ENCODE measurements around the gene JARID2.

JARID2 gene

DNA sequence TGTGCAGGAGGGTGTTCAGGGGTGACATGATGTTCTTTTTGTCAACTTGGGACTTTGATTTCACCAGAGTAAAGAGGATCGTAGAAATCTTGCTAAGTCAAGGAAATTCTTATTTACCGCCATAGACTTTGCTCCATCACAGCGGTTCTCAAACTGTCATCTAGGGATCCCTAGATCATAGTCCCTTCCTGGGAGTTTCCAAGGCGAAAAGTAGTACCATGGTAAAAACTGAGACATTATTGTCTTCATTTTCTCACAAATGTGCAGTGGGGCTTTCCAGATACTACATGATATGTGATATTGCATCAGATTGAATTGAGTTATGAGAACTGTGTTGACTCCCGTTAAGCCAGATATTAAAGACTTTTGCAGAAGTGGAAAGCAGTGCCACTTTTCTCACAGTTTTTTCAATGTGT lies 79.7 kb downstream of the JARID2 start:
- CTCF ChIA-PET, result interaction anchor here (0.7 to 2.2 kb wide), 3 partner anchors 18 to 947 kb away, joined by 3 to 5 read pairs (median 4); no protein-coding TSS in a partner anchor
- H3K27ac ChIP-seq (ENCODE audit: extremely low read depth, low read depth, low read length), result no peak overlapping the region
- TF ChIP-seq ZNF664 (tag by site-specific recombination; IDR thresholded peaks at IDR 0.05) (no peak), ZNF184 (tag by site-specific recombination; IDR thresholded peaks at IDR 0.05) (no peak), GFI1B (tag by site-specific recombination; IDR thresholded peaks at IDR 0.05) (no peak), MYNN (tag by site-specific recombination; IDR thresholded peaks at IDR 0.05; ENCODE audit: borderline replicate concordance) (no peak), ZNF350 (tag by site-specific recombination; IDR thresholded peaks at IDR 0.05) (no peak), ZNF585B (tag by site-specific recombination; IDR thresholded peaks at IDR 0.05) (no peak), ZNF223 (tag by site-specific recombination; IDR thresholded peaks at IDR 0.05) (no peak), ZNF214 (tag by site-specific recombination; IDR thresholded peaks at IDR 0.05; ENCODE audit: borderline replicate concordance) (no peak), EGR2 (tag by site-specific recombination; IDR thresholded peaks at IDR 0.05; ENCODE audit: low read depth) (no peak), ZNF24 (tag by site-specific recombination; IDR thresholded peaks at IDR 0.05) (no peak), ZNF354C (tag by site-specific recombination; IDR thresholded peaks at IDR 0.05; ENCODE audit: borderline replicate concordance, low read depth) (no peak), ZNF571 (tag by site-specific recombination; IDR thresholded peaks at IDR 0.05) (no peak), ZNF776 (tag by site-specific recombination; IDR thresholded peaks at IDR 0.05; ENCODE audit: borderline replicate concordance) (no peak), GLI4 (tag by site-specific recombination; IDR thresholded peaks at IDR 0.05) (no peak)
- TF ChIP-seq, protein P1, sequence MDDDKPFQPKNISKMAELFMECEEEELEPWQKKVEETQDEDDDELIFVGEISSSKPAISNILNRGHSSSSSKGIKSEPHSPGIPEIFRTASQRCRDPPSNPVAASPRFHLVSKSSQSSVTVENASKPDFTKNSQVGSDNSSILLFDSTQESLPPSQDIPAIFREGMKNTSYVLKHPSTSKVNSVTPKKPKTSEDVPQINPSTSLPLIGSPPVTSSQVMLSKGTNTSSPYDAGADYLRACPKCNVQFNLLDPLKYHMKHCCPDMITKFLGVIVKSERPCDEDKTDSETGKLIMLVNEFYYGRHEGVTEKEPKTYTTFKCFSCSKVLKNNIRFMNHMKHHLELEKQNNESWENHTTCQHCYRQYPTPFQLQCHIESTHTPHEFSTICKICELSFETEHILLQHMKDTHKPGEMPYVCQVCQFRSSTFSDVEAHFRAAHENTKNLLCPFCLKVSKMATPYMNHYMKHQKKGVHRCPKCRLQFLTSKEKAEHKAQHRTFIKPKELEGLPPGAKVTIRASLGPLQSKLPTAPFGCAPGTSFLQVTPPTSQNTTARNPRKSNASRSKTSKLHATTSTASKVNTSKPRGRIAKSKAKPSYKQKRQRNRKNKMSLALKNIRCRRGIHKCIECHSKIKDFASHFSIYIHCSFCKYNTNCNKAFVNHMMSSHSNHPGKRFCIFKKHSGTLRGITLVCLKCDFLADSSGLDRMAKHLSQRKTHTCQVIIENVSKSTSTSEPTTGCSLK (tag by site-specific recombination; IDR thresholded peaks at IDR 0.05), result no peak
- TF ChIP-seq, protein P2, sequence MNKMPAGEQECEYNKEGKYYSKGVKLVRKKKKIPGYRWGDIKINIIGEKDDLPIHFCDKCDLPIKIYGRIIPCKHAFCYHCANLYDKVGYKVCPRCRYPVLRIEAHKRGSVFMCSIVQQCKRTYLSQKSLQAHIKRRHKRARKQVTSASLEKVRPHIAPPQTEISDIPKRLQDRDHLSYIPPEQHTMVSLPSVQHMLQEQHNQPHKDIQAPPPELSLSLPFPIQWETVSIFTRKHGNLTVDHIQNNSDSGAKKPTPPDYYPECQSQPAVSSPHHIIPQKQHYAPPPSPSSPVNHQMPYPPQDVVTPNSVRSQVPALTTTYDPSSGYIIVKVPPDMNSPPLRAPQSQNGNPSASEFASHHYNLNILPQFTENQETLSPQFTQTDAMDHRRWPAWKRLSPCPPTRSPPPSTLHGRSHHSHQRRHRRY (tag by site-specific recombination; IDR thresholded peaks at IDR 0.05), result no peak
- TF ChIP-seq, protein P3, sequence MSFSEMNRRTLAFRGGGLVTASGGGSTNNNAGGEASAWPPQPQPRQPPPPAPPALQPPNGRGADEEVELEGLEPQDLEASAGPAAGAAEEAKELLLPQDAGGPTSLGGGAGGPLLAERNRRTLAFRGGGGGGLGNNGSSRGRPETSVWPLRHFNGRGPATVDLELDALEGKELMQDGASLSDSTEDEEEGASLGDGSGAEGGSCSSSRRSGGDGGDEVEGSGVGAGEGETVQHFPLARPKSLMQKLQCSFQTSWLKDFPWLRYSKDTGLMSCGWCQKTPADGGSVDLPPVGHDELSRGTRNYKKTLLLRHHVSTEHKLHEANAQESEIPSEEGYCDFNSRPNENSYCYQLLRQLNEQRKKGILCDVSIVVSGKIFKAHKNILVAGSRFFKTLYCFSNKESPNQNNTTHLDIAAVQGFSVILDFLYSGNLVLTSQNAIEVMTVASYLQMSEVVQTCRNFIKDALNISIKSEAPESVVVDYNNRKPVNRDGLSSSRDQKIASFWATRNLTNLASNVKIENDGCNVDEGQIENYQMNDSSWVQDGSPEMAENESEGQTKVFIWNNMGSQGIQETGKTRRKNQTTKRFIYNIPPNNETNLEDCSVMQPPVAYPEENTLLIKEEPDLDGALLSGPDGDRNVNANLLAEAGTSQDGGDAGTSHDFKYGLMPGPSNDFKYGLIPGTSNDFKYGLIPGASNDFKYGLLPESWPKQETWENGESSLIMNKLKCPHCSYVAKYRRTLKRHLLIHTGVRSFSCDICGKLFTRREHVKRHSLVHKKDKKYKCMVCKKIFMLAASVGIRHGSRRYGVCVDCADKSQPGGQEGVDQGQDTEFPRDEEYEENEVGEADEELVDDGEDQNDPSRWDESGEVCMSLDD (tag by site-specific recombination; IDR thresholded peaks at IDR 0.05), result no peak
- TF ChIP-seq, protein P4, sequence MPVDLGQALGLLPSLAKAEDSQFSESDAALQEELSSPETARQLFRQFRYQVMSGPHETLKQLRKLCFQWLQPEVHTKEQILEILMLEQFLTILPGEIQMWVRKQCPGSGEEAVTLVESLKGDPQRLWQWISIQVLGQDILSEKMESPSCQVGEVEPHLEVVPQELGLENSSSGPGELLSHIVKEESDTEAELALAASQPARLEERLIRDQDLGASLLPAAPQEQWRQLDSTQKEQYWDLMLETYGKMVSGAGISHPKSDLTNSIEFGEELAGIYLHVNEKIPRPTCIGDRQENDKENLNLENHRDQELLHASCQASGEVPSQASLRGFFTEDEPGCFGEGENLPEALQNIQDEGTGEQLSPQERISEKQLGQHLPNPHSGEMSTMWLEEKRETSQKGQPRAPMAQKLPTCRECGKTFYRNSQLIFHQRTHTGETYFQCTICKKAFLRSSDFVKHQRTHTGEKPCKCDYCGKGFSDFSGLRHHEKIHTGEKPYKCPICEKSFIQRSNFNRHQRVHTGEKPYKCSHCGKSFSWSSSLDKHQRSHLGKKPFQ (tag by site-specific recombination; IDR thresholded peaks at IDR 0.05), result no peak
- TF ChIP-seq, protein P5, sequence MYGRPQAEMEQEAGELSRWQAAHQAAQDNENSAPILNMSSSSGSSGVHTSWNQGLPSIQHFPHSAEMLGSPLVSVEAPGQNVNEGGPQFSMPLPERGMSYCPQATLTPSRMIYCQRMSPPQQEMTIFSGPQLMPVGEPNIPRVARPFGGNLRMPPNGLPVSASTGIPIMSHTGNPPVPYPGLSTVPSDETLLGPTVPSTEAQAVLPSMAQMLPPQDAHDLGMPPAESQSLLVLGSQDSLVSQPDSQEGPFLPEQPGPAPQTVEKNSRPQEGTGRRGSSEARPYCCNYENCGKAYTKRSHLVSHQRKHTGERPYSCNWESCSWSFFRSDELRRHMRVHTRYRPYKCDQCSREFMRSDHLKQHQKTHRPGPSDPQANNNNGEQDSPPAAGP (tag by site-specific recombination; IDR thresholded peaks at IDR 0.05), result no peak

More for the DNA sequence above, 79.7 kb downstream of the JARID2 start:
- Histone ChIP-seq H3K36me3 (ENCODE audit: control insufficient read depth in 2 of 2, insufficient read depth in 1 of 2, low read length in 2 of 2) (no peaks in the 10 kb centered on the region; a peak in 1 of 3 replicates), H3K9me3 (ENCODE audit: control insufficient read depth, insufficient read depth, low read depth, low read length) (no peaks in the 10 kb centered on the region), H3K4me3 (ENCODE audit: low read depth, low read length) (no peak overlapping the region), H3K4me1 (ENCODE audit: control insufficient read depth, insufficient read depth, low read length) (peaks cover 54% of the 10 kb centered on the region)
- POLR2A ChIA-PET, result no interaction called here
